Dermis lymphatic vessel endothelial cell (primary cell): ENCODE measurements around the gene MSI2. TPM values are rescaled to one million over a fixed set of nuclear protein-coding genes. Genes with fewer than 3 reads are reported as not detected.

Experiments used
- total RNA-seq: library from RNA; depleted of rRNA; stranded (reverse); fragments of >200 nt; gene quantifications from 2 replicates; pipeline ENCODE4 v1.2.1, GENCODE V29; 2014

Gene MSI2
- total RNA-seq, result 5.0 and 8.3 TPM in 2 replicates

GRCh38 chr17:57255776-57256681 is at the start of gene MSI2:
TSS of gene MSI2 (plus strand) at chr17:57256523. CDS start at chr17:57256743, 220 bp downstream.

Other genes with a start within 250 kb of the MSI2 start
- 19.9 and 23.5 TPM in 2 replicates for gene AKAP1, start 171.3 kb upstream of the MSI2 start, total RNA-seq